RWPE1 (cell line): Measurements from ENCODE around the gene GLIPR1.

Experiments
- CTCF ChIA-PET: fragments of 350-600 bp; sonication (Branson Sonifier 250); formaldehyde crosslinking; extraction: SDS; loops from one replicate; lab custom pipeline; 2021; lab: Yijun Ruan, JAX
- POLR2A ChIA-PET: fragments of 400-600 bp; formaldehyde crosslinking; extraction: SDS; loops from one replicate; lab custom pipeline; 2020; ENCODE audit warnings: antibody characterized with exemption; ENCODE audit not compliant: low non-redundant PET; lab: Yijun Ruan, JAX
- DNase-seq: peaks from one replicate; pipeline ENCODE4 v3.0.0; 2012; ENCODE audit warnings: low spot score
- H3K27ac ChIP-seq: fragments of 450-650 bp; 2 replicates; pipeline ENCODE4 v1.5.1; 2017
- TF ChIP-seq, protein P1 (sequence below): fragments of 450-650 bp; conservative IDR thresholded peaks from 2 replicates; pipeline ENCODE4 v1.5.1; 2017; ENCODE audit warnings: low read depth, mild to moderate bottlenecking

The GLIPR1 gene

DNA sequence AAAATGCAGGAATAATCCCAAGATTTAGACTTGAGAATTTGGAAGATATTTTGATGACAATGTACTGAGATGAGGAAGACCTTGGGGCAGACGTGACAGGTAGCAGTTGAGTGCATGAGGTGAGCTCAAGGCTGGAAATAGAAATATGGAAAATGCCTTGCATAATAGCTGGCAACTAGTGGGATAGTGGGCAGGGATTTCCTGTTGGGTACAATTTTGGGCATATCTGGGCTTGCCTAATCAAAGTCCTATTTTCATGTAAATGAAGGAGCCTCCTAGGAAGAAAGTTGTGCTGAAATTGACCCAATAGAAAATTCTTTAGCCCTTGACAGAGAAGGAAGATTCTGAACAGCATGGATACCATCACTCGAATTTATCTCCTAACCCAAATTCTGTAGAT, 6.4 kb upstream of the GLIPR1 start:
- TF ChIP-seq, protein P1, sequence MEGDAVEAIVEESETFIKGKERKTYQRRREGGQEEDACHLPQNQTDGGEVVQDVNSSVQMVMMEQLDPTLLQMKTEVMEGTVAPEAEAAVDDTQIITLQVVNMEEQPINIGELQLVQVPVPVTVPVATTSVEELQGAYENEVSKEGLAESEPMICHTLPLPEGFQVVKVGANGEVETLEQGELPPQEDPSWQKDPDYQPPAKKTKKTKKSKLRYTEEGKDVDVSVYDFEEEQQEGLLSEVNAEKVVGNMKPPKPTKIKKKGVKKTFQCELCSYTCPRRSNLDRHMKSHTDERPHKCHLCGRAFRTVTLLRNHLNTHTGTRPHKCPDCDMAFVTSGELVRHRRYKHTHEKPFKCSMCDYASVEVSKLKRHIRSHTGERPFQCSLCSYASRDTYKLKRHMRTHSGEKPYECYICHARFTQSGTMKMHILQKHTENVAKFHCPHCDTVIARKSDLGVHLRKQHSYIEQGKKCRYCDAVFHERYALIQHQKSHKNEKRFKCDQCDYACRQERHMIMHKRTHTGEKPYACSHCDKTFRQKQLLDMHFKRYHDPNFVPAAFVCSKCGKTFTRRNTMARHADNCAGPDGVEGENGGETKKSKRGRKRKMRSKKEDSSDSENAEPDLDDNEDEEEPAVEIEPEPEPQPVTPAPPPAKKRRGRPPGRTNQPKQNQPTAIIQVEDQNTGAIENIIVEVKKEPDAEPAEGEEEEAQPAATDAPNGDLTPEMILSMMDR: no peak
- no peak overlapping the region for H3K27ac ChIP-seq
- ChIA-PET CTCF (no interaction called here), POLR2A (no interaction called here)
- DNase-seq: no peak

DNA sequence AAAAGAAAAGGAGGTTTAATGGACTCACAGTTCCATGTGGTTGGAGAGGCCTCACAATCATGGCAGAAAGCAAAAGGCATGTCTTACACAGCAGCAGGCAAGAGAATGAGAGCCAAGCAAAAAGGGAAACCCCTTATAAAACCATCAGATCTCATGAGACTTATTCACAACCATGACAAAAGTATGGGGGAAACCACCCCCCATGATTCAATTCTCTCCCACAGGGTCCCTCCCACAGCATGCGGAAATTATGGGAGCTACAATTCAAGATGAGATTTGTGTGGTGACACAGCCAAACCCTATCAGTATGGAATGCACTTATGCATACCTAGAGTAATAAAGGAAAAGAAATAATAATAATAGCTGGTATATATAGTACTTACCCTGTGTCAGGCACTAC, 4.5 kb upstream of the GLIPR1 start:
- no peak for DNase-seq
- no peak overlapping the region for H3K27ac ChIP-seq
- ChIA-PET CTCF (no interaction called here), POLR2A (no interaction called here)
- TF ChIP-seq, protein P1: no peak

DNA sequence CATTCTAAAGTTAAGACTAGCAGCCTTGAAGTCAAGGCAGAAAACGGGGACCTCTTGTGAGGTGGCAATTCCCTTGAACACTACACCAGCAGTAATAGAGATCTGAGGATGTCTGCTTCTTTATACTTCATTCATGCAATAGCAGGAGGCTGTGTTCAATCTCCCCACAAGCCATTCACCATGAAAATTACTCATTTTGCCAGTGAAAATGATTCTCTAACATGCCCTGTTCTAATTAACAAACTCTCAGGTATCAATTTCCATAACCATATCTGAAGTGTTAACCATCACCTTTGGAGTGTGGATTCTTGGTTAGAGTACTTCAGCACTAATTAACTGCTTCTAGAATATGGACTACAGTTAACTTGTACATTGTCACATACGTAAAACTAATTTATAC, 3.4 kb upstream of the GLIPR1 start:
- TF ChIP-seq, protein P1: no peak
- POLR2A ChIA-PET: no interaction called here
- H3K27ac ChIP-seq: no peak overlapping the region
- CTCF ChIA-PET: interaction anchor here (0.6 kb wide), 1 partner anchor 1471 kb away, joined by 3 read pairs; no protein-coding TSS in a partner anchor
- no peak for DNase-seq

DNA sequence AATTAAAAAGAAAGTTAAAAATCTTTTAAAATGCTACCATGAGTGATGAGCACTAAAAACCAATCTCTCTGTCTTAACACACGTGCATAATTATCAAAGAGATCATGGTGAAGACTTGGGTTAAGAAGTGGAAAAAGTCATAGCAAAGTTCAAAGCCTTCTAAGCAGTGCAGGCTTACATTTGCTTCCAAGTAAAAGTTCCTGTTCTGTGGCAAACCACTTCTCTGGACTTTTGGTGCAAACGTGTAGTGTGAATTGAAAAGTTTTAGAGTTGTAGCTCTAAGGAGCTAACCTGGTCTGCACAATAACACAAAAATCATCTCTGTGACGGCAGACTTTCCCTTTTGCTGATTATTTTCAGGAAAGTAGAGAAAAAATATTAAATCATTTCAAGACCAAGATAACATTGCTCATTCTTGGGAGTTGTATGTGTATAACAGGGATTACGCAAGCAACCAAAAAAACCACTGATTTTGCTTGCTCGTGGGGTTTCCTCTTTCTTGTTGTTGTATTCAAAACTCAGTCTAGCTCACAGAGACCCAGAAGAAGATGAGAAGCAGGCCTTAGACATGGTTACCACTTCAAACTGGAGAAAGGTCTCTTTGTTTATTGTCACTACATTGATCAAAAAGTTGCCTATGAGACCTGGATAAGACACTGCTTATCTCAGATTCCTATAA, 2.3 kb upstream of the GLIPR1 start:
- POLR2A ChIA-PET: no interaction called here
- TF ChIP-seq, protein P1: no peak
- no peak for DNase-seq
- H3K27ac ChIP-seq: no peak overlapping the region
- CTCF ChIA-PET: no interaction called here

DNA sequence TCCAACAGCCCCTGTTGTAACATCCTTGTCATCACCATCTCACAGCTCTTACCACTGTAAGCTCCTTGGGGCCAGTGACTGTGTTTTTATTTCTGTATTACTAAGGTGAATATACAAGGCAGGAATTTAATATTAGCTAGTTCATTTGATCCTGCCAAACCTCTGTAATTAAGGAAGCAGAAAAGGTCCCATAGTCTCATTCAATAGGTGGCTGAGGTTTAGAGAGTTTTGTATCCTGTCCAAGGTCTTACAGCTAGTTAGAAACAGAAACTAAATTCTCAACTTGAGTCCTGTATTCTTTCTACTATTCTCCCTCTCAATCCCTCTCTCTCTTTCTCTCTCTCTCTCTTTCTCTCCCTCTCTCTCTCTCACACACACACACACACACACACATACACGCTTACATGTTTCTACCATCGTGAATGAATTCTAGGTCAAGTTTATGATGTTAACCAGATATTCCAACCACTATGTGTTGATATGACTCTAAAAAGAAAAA, 543 bp upstream of the GLIPR1 start:
- no peak for DNase-seq
- ChIA-PET POLR2A (no interaction called here), CTCF (interaction anchor here (0.6 to 1.1 kb wide), 2 partner anchors 19 to 552 kb away, joined by 4 to 5 read pairs; no protein-coding TSS in a partner anchor)
- TF ChIP-seq, protein P1: no peak
- no peak overlapping the region for H3K27ac ChIP-seq

DNA sequence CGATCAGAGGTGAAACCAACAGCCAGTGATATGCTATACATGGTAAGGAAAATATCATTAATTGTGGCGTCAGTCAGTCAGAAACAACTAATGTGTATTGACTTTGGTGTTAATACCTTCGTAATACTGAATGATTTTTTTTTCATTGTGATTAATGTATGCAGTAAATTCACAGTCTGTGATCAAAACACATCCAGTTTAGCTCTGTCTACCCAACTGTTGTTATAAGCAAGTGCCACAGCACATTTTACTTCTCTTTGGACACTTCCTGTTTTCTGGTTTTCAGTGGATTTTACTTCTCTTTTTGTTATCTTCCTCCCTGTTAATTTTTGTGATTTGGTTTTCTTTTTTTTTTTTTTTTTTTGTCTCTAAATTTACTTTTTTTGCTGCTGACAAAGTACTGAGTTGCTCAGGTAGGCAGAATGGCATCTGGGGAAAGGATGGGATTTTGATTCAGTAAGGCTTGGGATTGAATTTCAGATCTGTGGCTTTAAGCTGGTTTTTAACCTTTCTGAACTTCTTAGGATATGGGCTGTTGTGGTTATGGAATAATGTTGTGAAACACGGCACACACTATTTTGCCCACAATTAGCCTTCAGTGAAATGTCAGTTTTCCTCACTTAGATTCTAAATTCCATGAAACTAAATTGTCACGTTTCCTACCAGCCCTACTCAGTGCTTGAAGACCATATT, 604 bp downstream of the GLIPR1 start:
- TF ChIP-seq, protein P1: no peak
- ChIA-PET POLR2A (no interaction called here), CTCF (interaction anchor here (0.6 to 1.1 kb wide), 3 partner anchors 20 to 234 kb away, joined by 3 to 4 read pairs (median 4); no protein-coding TSS in a partner anchor)
- DNase-seq: no peak
- H3K27ac ChIP-seq: peak overlapping the region; percentile 75
